ENCODE measurements around the gene SDHA.

The SDHA gene

DNA sequence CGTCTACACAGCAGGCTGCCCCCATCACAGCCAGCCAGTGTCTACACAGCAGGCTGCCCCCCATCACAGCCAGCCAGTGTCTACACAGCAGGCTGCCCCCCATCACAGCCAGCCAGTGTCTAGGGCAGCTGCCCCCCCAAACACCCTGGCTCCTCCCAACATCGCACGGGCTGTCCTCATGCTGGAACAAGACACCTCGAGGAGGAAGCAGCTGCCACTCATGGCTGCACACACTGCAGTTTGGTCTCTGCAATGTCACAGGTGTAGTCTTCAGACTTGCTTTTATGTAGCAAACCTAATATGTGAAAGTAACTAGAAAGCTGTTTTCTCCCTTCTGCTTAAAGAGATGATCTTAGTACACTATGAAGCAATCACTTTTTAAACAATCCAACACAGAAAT, 17.1 kb upstream of the SDHA start:
- TF ChIP-seq EGR1 (IDR thresholded peaks at IDR 0.05) (no peak), TAF1 (IDR thresholded peaks at IDR 0.05; ENCODE audit: low read depth) (no peak), NFIC (IDR thresholded peaks at IDR 0.05) (no peak), TCF12 (IDR thresholded peaks at IDR 0.05; ENCODE audit: low read depth) (no peak), EP300 (IDR thresholded peaks at IDR 0.05; ENCODE audit: borderline replicate concordance) (no peak), CEBPB (IDR thresholded peaks at IDR 0.05) (no peak), YY1 (IDR thresholded peaks at IDR 0.05; ENCODE audit: low read depth) (no peak), FOXM1 (IDR thresholded peaks at IDR 0.05; ENCODE audit: borderline replicate concordance, low read depth) (no peak), ZBTB7A (IDR thresholded peaks at IDR 0.05; ENCODE audit: low read depth) (no peak), CREB1 (IDR thresholded peaks at IDR 0.05; ENCODE audit: low read depth) (no peak)
- TF ChIP-seq, protein P1, sequence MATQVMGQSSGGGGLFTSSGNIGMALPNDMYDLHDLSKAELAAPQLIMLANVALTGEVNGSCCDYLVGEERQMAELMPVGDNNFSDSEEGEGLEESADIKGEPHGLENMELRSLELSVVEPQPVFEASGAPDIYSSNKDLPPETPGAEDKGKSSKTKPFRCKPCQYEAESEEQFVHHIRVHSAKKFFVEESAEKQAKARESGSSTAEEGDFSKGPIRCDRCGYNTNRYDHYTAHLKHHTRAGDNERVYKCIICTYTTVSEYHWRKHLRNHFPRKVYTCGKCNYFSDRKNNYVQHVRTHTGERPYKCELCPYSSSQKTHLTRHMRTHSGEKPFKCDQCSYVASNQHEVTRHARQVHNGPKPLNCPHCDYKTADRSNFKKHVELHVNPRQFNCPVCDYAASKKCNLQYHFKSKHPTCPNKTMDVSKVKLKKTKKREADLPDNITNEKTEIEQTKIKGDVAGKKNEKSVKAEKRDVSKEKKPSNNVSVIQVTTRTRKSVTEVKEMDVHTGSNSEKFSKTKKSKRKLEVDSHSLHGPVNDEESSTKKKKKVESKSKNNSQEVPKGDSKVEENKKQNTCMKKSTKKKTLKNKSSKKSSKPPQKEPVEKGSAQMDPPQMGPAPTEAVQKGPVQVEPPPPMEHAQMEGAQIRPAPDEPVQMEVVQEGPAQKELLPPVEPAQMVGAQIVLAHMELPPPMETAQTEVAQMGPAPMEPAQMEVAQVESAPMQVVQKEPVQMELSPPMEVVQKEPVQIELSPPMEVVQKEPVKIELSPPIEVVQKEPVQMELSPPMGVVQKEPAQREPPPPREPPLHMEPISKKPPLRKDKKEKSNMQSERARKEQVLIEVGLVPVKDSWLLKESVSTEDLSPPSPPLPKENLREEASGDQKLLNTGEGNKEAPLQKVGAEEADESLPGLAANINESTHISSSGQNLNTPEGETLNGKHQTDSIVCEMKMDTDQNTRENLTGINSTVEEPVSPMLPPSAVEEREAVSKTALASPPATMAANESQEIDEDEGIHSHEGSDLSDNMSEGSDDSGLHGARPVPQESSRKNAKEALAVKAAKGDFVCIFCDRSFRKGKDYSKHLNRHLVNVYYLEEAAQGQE (IDR thresholded peaks at IDR 0.05; ENCODE audit: low read depth) = no peak
- TF ChIP-seq, protein P2, sequence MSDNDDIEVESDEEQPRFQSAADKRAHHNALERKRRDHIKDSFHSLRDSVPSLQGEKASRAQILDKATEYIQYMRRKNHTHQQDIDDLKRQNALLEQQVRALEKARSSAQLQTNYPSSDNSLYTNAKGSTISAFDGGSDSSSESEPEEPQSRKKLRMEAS (IDR thresholded peaks at IDR 0.05) = no peak

DNA sequence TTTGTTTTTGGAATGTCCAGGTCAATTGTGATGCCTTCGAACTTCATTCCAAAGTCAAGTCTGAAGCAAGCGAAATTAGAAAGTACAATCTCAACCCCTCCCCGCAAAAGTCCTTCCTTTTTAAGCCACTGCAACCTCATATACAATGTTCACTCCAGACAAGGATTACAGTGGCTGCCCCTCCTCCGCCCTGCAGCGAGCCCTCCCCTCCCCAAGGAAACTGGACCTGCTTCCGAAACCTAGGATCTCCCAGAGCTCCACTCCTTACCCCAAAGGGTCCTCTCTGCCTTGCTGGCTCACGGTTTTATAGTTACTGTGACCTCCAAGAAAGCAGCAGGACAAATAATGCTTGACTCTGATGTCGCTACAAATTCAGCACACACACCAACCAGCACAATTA, 16.4 kb upstream of the SDHA start:
- TF ChIP-seq CREB1 (IDR thresholded peaks at IDR 0.05; ENCODE audit: low read depth) (no peak), ZBTB7A (IDR thresholded peaks at IDR 0.05; ENCODE audit: low read depth) (no peak), YY1 (IDR thresholded peaks at IDR 0.05; ENCODE audit: low read depth) (no peak), FOXM1 (IDR thresholded peaks at IDR 0.05; ENCODE audit: borderline replicate concordance, low read depth) (no peak), EGR1 (IDR thresholded peaks at IDR 0.05) (no peak), NFIC (IDR thresholded peaks at IDR 0.05) (no peak), TEAD4 (IDR thresholded peaks at IDR 0.05) (no peak), CEBPB (IDR thresholded peaks at IDR 0.05) (no peak), TAF1 (IDR thresholded peaks at IDR 0.05; ENCODE audit: low read depth) (no peak), RAD21 (IDR thresholded peaks at IDR 0.05; ENCODE audit: low read depth) (no peak), EP300 (IDR thresholded peaks at IDR 0.05; ENCODE audit: borderline replicate concordance) (no peak), TCF12 (IDR thresholded peaks at IDR 0.05; ENCODE audit: low read depth) (no peak)
- TF ChIP-seq, protein P1 (IDR thresholded peaks at IDR 0.05; ENCODE audit: low read depth) = no peak
- TF ChIP-seq, protein P2 (IDR thresholded peaks at IDR 0.05) = no peak
- TF ChIP-seq, protein P3, sequence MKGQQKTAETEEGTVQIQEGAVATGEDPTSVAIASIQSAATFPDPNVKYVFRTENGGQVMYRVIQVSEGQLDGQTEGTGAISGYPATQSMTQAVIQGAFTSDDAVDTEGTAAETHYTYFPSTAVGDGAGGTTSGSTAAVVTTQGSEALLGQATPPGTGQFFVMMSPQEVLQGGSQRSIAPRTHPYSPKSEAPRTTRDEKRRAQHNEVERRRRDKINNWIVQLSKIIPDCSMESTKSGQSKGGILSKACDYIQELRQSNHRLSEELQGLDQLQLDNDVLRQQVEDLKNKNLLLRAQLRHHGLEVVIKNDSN (IDR thresholded peaks at IDR 0.05) = no peak

DNA sequence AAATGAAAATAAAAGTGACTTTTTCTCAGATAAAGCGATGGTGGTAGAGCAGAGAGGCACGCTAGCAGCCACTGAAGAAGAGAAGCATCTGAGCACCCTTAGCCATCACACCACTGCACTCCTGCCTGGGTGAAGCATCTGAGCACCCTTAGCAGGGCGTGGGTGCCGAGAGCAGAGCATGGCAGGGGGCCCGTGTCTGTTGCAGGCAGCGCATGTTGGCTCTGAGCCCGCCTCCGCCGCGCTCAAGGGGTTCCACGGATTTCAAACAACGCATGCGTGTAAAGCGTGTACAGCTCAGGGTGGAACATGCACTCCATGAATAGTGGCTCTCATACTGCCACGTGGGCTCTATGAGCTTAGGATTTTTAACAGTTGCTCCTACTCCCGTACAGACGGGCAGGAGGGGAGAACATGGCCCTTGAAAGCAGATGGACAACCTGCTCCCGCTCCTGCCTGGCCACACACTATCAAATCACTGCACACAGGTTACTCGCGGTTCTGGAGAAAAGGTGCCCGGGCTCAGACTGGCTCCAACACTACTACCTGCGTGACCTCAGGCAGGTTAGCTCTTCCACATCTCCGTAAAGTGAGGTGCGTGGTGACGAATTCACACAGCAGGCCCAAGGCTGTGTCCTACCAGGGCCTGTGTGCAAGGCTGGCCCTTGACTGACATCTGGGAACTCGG, 14.7 kb upstream of the SDHA start:
- TF ChIP-seq, protein P2 (IDR thresholded peaks at IDR 0.05) = no peak
- TF ChIP-seq ZBTB7A (IDR thresholded peaks at IDR 0.05; ENCODE audit: low read depth) = no peak
- TF ChIP-seq, protein P3 (IDR thresholded peaks at IDR 0.05) = no peak
- no peak for TF ChIP-seq EP300 (IDR thresholded peaks at IDR 0.05; ENCODE audit: borderline replicate concordance)
- no peak for TF ChIP-seq CEBPB (IDR thresholded peaks at IDR 0.05)

DNA sequence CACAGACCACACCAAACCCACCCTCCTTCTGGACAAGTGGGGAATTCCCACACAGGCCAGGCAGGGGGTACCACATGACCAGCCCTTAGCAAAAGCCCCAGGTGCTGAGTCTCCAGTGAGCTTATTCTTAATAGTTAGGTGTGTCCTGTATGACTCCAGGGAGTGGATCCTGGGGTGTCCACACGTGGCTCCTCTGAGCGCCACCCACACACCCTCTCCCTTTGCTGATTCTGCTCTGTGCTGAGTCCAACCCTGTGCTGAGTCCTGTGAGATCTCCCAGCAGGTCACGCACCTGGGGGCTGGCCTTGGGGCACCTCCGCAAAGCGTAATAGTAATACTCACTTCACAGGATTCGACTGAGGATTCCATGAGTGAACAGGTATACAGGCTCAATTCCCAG, 14.1 kb upstream of the SDHA start:
- TF ChIP-seq TCF12 (IDR thresholded peaks at IDR 0.05; ENCODE audit: low read depth) (no peak), NFIC (IDR thresholded peaks at IDR 0.05) (no peak), ZBTB7A (IDR thresholded peaks at IDR 0.05; ENCODE audit: low read depth) (no peak), RAD21 (IDR thresholded peaks at IDR 0.05; ENCODE audit: low read depth) (no peak), EP300 (IDR thresholded peaks at IDR 0.05; ENCODE audit: borderline replicate concordance) (no peak), CREB1 (IDR thresholded peaks at IDR 0.05; ENCODE audit: low read depth) (no peak), EGR1 (IDR thresholded peaks at IDR 0.05) (no peak), FOXM1 (IDR thresholded peaks at IDR 0.05; ENCODE audit: borderline replicate concordance, low read depth) (no peak), TEAD4 (IDR thresholded peaks at IDR 0.05) (no peak), CEBPB (IDR thresholded peaks at IDR 0.05) (no peak), TAF1 (IDR thresholded peaks at IDR 0.05; ENCODE audit: low read depth) (no peak), YY1 (IDR thresholded peaks at IDR 0.05; ENCODE audit: low read depth) (no peak)
- TF ChIP-seq, protein P2 (IDR thresholded peaks at IDR 0.05) = no peak
- TF ChIP-seq, protein P1 (IDR thresholded peaks at IDR 0.05; ENCODE audit: low read depth) = no peak
- TF ChIP-seq, protein P3 (IDR thresholded peaks at IDR 0.05) = no peak
